Naive thymus-derived CD8-positive, alpha-beta T cell (primary cell): ENCODE results near the gene SUN2. TPM values are rescaled to one million over a fixed set of nuclear protein-coding genes. Genes with fewer than 3 reads are reported as not detected.
A peak's percentile ranks its signal among the peaks of the same experiment; 100 is the strongest.

Experiments used
- ATAC-seq, 2 donors: fragments of 150-1000 bp; cut with Tn5 transposase in 1 of 2; sonication (Bioruptor Pico), chemical (Tn5 transposase) in 1 of 2; 1 replicate in 1 of 2; 2 replicates in 1 of 2; pipeline ENCODE4 v1.10.0; 2021; ENCODE audit warnings: mild to moderate bottlenecking in 2 of 2, moderate library complexity in 2 of 2
- POLR2A ChIA-PET: fragments of 350-600 bp; sonication (Branson Sonifier 250); formaldehyde crosslinking; loops from one replicate; lab custom pipeline; 2021; ENCODE audit warnings: antibody characterized with exemption; lab: Charles Lee
- DNase-seq, 10 donors: peaks; one replicate each; pipeline versions ENCODE4 v3.0.0 to v3.0.0-alpha.2; 2020 to 2022
- H3K27ac Mint-ChIP-seq, 10 donors: one replicate each; pipeline ENCODE4 v1.8.0; 2020 to 2022; ENCODE audit warnings: mild to moderate bottlenecking in 10 of 10, mixed read lengths in 10 of 10, moderate library complexity in 4 of 10, inconsistent platforms in 1 of 10
- H3K27me3 Mint-ChIP-seq, 5 donors: one replicate each; pipeline ENCODE4 v1.8.0; 2021 to 2022; ENCODE audit warnings: mixed read lengths in 5 of 5
- H3K36me3 Mint-ChIP-seq, 3 donors: one replicate each; pipeline ENCODE4 v1.8.0; 2020 to 2022; ENCODE audit warnings: mixed read lengths in 3 of 3, mild to moderate bottlenecking in 2 of 3, inconsistent platforms in 1 of 3
- H3K4me1 Mint-ChIP-seq, 4 donors: one replicate each; pipeline ENCODE4 v1.8.0; 2021 to 2022; ENCODE audit warnings: mixed read lengths in 4 of 4
- H3K4me3 Mint-ChIP-seq, 10 donors: one replicate each; pipeline ENCODE4 v1.8.0; 2020 to 2022; ENCODE audit warnings: mild to moderate bottlenecking in 10 of 10, mixed read lengths in 10 of 10, moderate library complexity in 6 of 10, inconsistent platforms in 1 of 10
- H3K9me3 Mint-ChIP-seq, 9 donors: one replicate each; pipeline ENCODE4 v1.8.0; 2020 to 2022; ENCODE audit warnings: mixed read lengths in 9 of 9, mild to moderate bottlenecking in 3 of 9, inconsistent platforms in 1 of 9, moderate library complexity in 1 of 9
- polyA plus RNA-seq, 3 donors: library from polyadenylated mRNA; unstranded; fragments of 300-500 nt; fragmentation: Illumina TruSeq; gene quantifications; one replicate each; pipeline ENCODE4 v1.2.3, GENCODE V29; 2021
- total RNA-seq, 8 experiments: library from RNA in 2 of 8; stranded (reverse) in 2 of 8; gene quantifications; one replicate each; pipeline ENCODE4 v1.2.3 and lab custom pipeline; 2021 to 2026

The SUN2 gene
- total and polyA plus RNA-seq, 5 experiments from 2014 or later: 491 to 1,073 (median 802) TPM

- no peaks in the 10 kb centered on the region for H3K9me3 Mint-ChIP-seq
- POLR2A ChIA-PET: interaction anchor here (0.5 to 36.4 kb wide), 4 partner anchors 22 to 1218 kb away, joined by 3 to 1495 read pairs (median 18); partner anchors contain the start of genes NPTXR and SUN2
- ATAC-seq (no peak), DNase-seq (no peak)
- peak overlapping the region in 8 of 10 donors; percentile 60 to 98 (median 88) for H3K27ac Mint-ChIP-seq
- H3K36me3 Mint-ChIP-seq: no peaks in the 10 kb centered on the region
- no peaks in the 10 kb centered on the region for H3K27me3 Mint-ChIP-seq
- peak overlapping the region in 1 of 10 donors; percentile 11 for H3K4me3 Mint-ChIP-seq
- peaks cover 29 to 46% (median 37%) of the 10 kb centered on the region in 4 donors for H3K4me1 Mint-ChIP-seq
Measured at GRCh38 chr22:38760477-38761201, 4.8 kb upstream of the SUN2 start.

GRCh38 chr22:38759005-38759404 is 3.2 kb upstream of the SUN2 start:
- Mint-ChIP-seq H3K27me3 (no peaks in the 10 kb centered on the region), H3K9me3 (no peaks in the 10 kb centered on the region), H3K36me3 (peaks cover 4 to 9% (median 8%) of the 10 kb centered on the region in 3 donors), H3K4me1 (peaks cover 29 to 47% (median 40%) of the 10 kb centered on the region in 4 donors), H3K27ac (peak overlapping the region; percentile 87 to 99 (median 96)), H3K4me3 (peak overlapping the region in 9 of 10 donors; percentile 68 to 97 (median 86))
- DNase-seq (no peak), ATAC-seq (no peak)
- POLR2A ChIA-PET: interaction anchor here (0.5 to 36.4 kb wide), 10 partner anchors 9 to 575 kb away, joined by 3 to 1495 read pairs (median 6); partner anchors contain the start of genes GTPBP1, NPTXR and SUN2

- Mint-ChIP-seq H3K9me3 (no peaks in the 10 kb centered on the region), H3K27ac (peak overlapping the region; percentile 87 to 99 (median 96)), H3K4me1 (peaks cover 31 to 53% (median 44%) of the 10 kb centered on the region in 4 donors), H3K4me3 (peak overlapping the region; percentile 68 to 97 (median 85)), H3K36me3 (peaks cover 10 to 15% (median 14%) of the 10 kb centered on the region in 3 donors), H3K27me3 (no peaks in the 10 kb centered on the region)
- ATAC-seq (peak; percentile 49 to 58), DNase-seq (peak; percentile 52 to 90 (median 80))
- POLR2A ChIA-PET: interaction anchor here (0.6 to 36.4 kb wide), 11 partner anchors 9 to 1269 kb away, joined by 3 to 1495 read pairs (median 5); partner anchors contain the start of genes GTPBP1, KDELR3, NPTXR and SUN2
Measured at GRCh38 chr22:38758276-38758945, 2.6 kb upstream of the SUN2 start.

GRCh38 chr22:38757464-38757757 is 1.6 kb upstream of the SUN2 start:
- ATAC-seq (no peak), DNase-seq (no peak)
- POLR2A ChIA-PET: interaction anchor here (3.4 to 37.2 kb wide), 4 partner anchors 3 to 86 kb away, joined by 14 to 1495 read pairs (median 764); partner anchors contain the start of genes GTPBP1, NPTXR and SUN2
- Mint-ChIP-seq H3K27ac (peak overlapping the region; percentile 90 to 99 (median 96)), H3K4me1 (peaks cover 33 to 63% (median 52%) of the 10 kb centered on the region in 4 donors), H3K27me3 (no peaks in the 10 kb centered on the region), H3K9me3 (no peaks in the 10 kb centered on the region), H3K36me3 (peaks cover 15 to 23% (median 15%) of the 10 kb centered on the region in 3 donors), H3K4me3 (peak overlapping the region; percentile 92 to 97 (median 96))

GRCh38 chr22:38756711-38757463 is 1.1 kb upstream of the SUN2 start:
- Mint-ChIP-seq H3K27ac (peak overlapping the region; percentile 90 to 99 (median 96)), H3K4me3 (peak overlapping the region; percentile 92 to 97 (median 96)), H3K9me3 (no peaks in the 10 kb centered on the region), H3K4me1 (peaks cover 36 to 68% (median 57%) of the 10 kb centered on the region in 4 donors), H3K36me3 (peaks cover 15 to 28% (median 20%) of the 10 kb centered on the region in 3 donors), H3K27me3 (no peaks in the 10 kb centered on the region)
- DNase-seq: peak in 2 of 10 donors; percentile 36 to 43
- no peak for ATAC-seq
- POLR2A ChIA-PET: interaction anchor here (0.6 to 37.2 kb wide), 7 partner anchors 2 to 390 kb away, joined by 3 to 1495 read pairs (median 14); partner anchors contain the start of genes GTPBP1, NPTXR and SUN2

GRCh38 chr22:38755155-38755910 is 465 bp downstream of the SUN2 start:
- POLR2A ChIA-PET: interaction anchor here (1.2 to 37.2 kb wide), 7 partner anchors 1 to 88 kb away, joined by 4 to 1495 read pairs (median 33); partner anchors contain the start of genes GTPBP1, NPTXR, SUN2 and TOMM22
- H3K27ac Mint-ChIP-seq: peak overlapping the region; percentile 90 to 100 (median 99)
- no peaks in the 10 kb centered on the region for H3K27me3 Mint-ChIP-seq
- peak overlapping the region; percentile 94 to 100 (median 99) for H3K4me3 Mint-ChIP-seq
- peaks cover 15 to 43% (median 27%) of the 10 kb centered on the region in 3 donors for H3K36me3 Mint-ChIP-seq
- H3K9me3 Mint-ChIP-seq: no peaks in the 10 kb centered on the region
- DNase-seq (peak in 8 of 10 donors; percentile 39 to 65 (median 54)), ATAC-seq (peak; percentile 0 to 2)
- peaks cover 43 to 79% (median 67%) of the 10 kb centered on the region in 4 donors for H3K4me1 Mint-ChIP-seq

- H3K4me3 Mint-ChIP-seq: peak overlapping the region; percentile 94 to 100 (median 99)
- H3K27me3 Mint-ChIP-seq: no peaks in the 10 kb centered on the region
- H3K9me3 Mint-ChIP-seq: no peaks in the 10 kb centered on the region
- H3K27ac Mint-ChIP-seq: peak overlapping the region; percentile 90 to 100 (median 99)
- H3K36me3 Mint-ChIP-seq: peaks cover 15 to 48% (median 32%) of the 10 kb centered on the region in 3 donors
- peaks cover 46 to 81% (median 70%) of the 10 kb centered on the region in 4 donors for H3K4me1 Mint-ChIP-seq
- ATAC-seq (no peak), DNase-seq (no peak)
- POLR2A ChIA-PET: interaction anchor here (1.2 to 37.2 kb wide), 6 partner anchors 0 to 89 kb away, joined by 4 to 1495 read pairs (median 32); partner anchors contain the start of genes GTPBP1, NPTXR, SUN2 and TOMM22
Measured at GRCh38 chr22:38754751-38755154, 1.0 kb downstream of the SUN2 start.

GRCh38 chr22:38753948-38754750 is 1.6 kb downstream of the SUN2 start:
- H3K27me3 Mint-ChIP-seq: no peaks in the 10 kb centered on the region
- H3K9me3 Mint-ChIP-seq: no peaks in the 10 kb centered on the region
- POLR2A ChIA-PET: interaction anchor here (1.2 to 37.2 kb wide), 7 partner anchors 1 to 89 kb away, joined by 4 to 1495 read pairs (median 19); partner anchors contain the start of genes GTPBP1, NPTXR, SUN2 and TOMM22
- ATAC-seq (no peak), DNase-seq (peak in 1 of 10 donors; percentile 37)
- peaks cover 44 to 83% (median 72%) of the 10 kb centered on the region in 4 donors for H3K4me1 Mint-ChIP-seq
- H3K4me3 Mint-ChIP-seq: peak overlapping the region; percentile 94 to 100 (median 99)
- peaks cover 15 to 54% (median 36%) of the 10 kb centered on the region in 3 donors for H3K36me3 Mint-ChIP-seq
- H3K27ac Mint-ChIP-seq: peak overlapping the region; percentile 96 to 100 (median 99)

- ATAC-seq: peak; percentile 48 to 65
Measured at GRCh38 chr22:38751422-38752346, 4.1 kb downstream of the SUN2 start.

More at GRCh38 chr22:38751422-38752346, 4.1 kb downstream of the SUN2 start:
- H3K27ac Mint-ChIP-seq: peak overlapping the region; percentile 96 to 100 (median 100)
- H3K36me3 Mint-ChIP-seq: peaks cover 15 to 79% (median 36%) of the 10 kb centered on the region in 3 donors
- no peaks in the 10 kb centered on the region for H3K27me3 Mint-ChIP-seq
- POLR2A ChIA-PET: interaction anchor here (0.5 to 37.2 kb wide), 18 partner anchors 3 to 567 kb away, joined by 3 to 1495 read pairs (median 6); partner anchors contain the start of genes CBX6, CBX7, GTPBP1 and NPTXR
- H3K4me1 Mint-ChIP-seq: peaks cover 24 to 67% (median 61%) of the 10 kb centered on the region in 4 donors
- H3K4me3 Mint-ChIP-seq: peak overlapping the region; percentile 94 to 100 (median 99)
- H3K9me3 Mint-ChIP-seq: no peaks in the 10 kb centered on the region
- DNase-seq: peak; percentile 54 to 92 (median 80)
